Mesodermal cell (in vitro differentiated cells): Measurements from ENCODE around the gene UPK2.
A peak's percentile ranks its signal among the peaks of the same experiment; 100 is the strongest.
"Not testable (repeated sequence)": the region's sequence is repeated elsewhere in the genome, so short reads cannot be mapped to it uniquely, and the experiment has no call there.

Experiments
- H3K27ac ChIP-seq: 2 replicates; pipeline ENCODE4 v1.7.0; 2013; ENCODE audit warnings: mild to moderate bottlenecking, low read depth, low read length, moderate library complexity; ENCODE audit not compliant: severe bottlenecking
- H3K36me3 ChIP-seq: 2 replicates; pipeline ENCODE4 v1.7.1; 2013; ENCODE audit warnings: mild to moderate bottlenecking, low read length, moderate library complexity; ENCODE audit not compliant: control insufficient read depth, insufficient read depth
- H3K4me1 ChIP-seq: one replicate; pipeline ENCODE4 v1.7.1; 2013; ENCODE audit warnings: mild to moderate bottlenecking, low read length; ENCODE audit not compliant: insufficient read depth, control insufficient read depth, poor library complexity, severe bottlenecking
- H3K4me3 ChIP-seq: 2 replicates; pipeline ENCODE4 v1.7.0; 2013; ENCODE audit warnings: low read length, control low read depth, mild to moderate bottlenecking; ENCODE audit not compliant: insufficient read depth, poor library complexity, severe bottlenecking; ENCODE audit errors: extremely low read depth
- H3K9me3 ChIP-seq: 2 replicates; pipeline ENCODE4 v1.7.1; 2013; ENCODE audit warnings: mild to moderate bottlenecking, low read length, moderate library complexity; ENCODE audit not compliant: control insufficient read depth
- WGBS, 2 experiments: methylation state at CpG; one replicate each; pipeline ENCODE4 v1.1.5; 2013; ENCODE audit warnings: missing lambda C conversion rate in 2 of 2; ENCODE audit not compliant: insufficient coverage in 2 of 2; 5-methylcytosine and 5-hydroxymethylcytosine counted together

UPK2 gene

DNA sequence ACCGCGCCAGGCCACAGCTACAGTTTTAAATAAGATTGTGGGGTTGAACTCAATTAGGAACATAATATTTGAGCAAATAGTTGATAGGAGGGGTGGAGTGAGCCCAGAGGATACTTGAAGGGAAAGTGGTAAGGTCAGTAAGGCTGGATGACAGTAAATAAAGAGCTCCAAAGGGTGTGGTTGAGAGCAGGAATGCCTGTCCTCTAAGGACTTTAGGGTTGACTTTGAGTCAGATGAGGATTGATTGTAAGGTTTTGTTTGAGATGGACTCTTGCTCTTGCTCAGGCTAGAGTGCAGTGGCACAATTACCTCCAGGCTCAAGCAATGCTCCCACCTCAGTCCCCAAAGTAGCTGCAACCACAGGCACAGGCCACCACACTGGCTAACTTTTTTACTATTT, 17.9 kb downstream of the UPK2 start:
- no peaks in the 10 kb centered on the region for H3K9me3 ChIP-seq
- no peaks in the 10 kb centered on the region for H3K36me3 ChIP-seq
- H3K4me3 ChIP-seq: no peak overlapping the region
- no peak overlapping the region for H3K27ac ChIP-seq
- 55 to 94% methylated on average over 2 of the region's 2 CpGs for WGBS, 2 experiments
- H3K4me1 ChIP-seq: no peaks in the 10 kb centered on the region

DNA sequence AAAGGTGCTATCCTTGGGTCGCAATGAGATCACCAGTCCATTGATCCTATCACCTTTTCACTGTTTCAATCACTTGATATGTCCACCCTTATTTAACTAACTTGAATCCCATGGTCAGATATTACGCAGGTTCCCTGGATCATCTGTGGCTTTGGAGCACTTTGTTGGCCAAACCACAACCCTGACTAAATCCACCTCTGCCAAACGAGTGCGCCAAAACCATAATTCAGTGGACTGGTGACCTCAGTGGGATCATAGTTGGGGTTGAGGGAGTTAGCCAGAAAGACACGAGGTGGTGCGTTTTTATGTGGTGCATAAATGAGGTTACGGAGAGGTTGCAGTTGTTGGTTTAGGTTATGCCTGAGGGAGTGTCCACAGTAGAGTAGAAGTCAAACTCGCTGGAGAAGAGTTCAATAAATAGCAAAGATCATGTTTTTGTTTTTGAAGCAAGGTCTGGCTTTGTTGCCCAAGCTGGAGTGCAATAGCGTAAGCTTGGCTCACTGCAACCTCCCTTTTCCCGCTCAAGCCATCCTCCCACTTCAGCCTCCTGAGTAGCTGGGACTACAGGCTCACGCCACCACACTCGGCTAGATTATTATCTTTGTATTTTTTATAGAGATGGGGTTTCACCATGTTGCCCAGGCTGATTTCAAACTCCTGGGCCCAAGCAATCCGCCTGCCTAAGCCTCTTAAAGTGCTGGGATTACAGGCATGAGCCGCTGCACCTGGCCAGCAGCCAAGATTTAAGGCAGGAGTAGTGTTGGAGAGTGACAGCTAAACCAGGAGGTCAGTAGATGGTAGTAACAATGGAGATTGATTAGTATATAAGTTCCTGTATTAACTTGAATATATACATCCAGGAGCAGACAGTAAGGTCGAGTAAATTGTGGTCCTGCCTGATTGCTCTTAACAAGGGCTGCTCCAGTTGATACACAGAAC, 19.9 kb downstream of the UPK2 start:
- no peaks in the 10 kb centered on the region for H3K36me3 ChIP-seq
- H3K4me1 ChIP-seq: no peaks in the 10 kb centered on the region
- H3K9me3 ChIP-seq: no peaks in the 10 kb centered on the region
- no peak overlapping the region for H3K27ac ChIP-seq
- no peak overlapping the region for H3K4me3 ChIP-seq
- WGBS, 2 experiments: 92 to 94% methylated on average over 11 to 12 of the region's 15 CpGs

GRCh38 chr11:118979434-118979833, 23.3 kb downstream of the UPK2 start:
- WGBS, 2 experiments: 53 to 62% methylated on average over 7 to 8 of the region's 9 CpGs
- Histone ChIP-seq H3K4me1 (no peaks in the 10 kb centered on the region), H3K27ac (no peak overlapping the region), H3K9me3 (no peaks in the 10 kb centered on the region), H3K4me3 (no peak overlapping the region), H3K36me3 (no peaks in the 10 kb centered on the region)

DNA sequence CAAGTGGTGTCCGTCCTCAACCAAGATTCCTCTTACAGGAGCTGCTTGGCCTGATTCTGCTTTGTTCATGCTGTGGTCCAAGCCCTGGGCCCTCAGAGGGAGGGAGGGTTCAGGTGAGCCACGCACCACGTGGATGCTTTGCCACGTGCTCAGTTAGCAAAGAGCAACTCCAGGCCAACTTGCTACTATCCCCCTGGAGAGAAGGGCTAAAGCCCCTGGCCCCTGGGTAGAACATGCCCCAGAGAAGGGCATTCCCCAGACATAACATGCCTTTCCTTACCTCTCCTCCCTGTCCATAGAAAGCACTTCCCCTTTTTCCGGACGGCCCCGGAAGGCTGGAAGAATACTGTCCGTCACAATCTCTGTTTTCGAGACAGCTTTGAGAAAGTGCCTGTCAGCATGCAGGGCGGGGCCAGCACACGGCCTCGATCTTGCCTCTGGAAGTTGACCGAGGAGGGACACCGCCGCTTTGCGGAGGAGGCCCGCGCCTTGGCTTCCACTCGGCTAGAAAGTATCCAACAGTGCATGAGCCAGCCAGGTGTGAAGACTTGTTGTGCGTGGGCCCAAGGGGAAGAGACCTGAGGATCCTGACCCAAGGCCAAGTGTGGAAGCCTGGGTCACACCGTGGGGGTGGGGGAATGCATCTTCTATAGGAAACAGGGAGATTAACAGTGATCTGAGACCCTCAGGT, 24.2 kb downstream of the UPK2 start:
- Histone ChIP-seq H3K27ac (no peak overlapping the region), H3K4me1 (no peaks in the 10 kb centered on the region), H3K9me3 (no peaks in the 10 kb centered on the region), H3K36me3 (no peaks in the 10 kb centered on the region), H3K4me3 (no peak overlapping the region)
- WGBS, 2 experiments: 57 to 68% methylated on average over 18 of the region's 21 CpGs

- 86 to 88% methylated on average over 8 of the region's 8 CpGs for WGBS, 2 experiments
- not testable (repeated sequence) for H3K36me3 ChIP-seq, H3K4me3 ChIP-seq, H3K4me1 ChIP-seq, H3K27ac ChIP-seq, H3K9me3 ChIP-seq
These were observed 28.2 kb downstream of the UPK2 start for GRCh38 chr11:118984337-118984736.

DNA sequence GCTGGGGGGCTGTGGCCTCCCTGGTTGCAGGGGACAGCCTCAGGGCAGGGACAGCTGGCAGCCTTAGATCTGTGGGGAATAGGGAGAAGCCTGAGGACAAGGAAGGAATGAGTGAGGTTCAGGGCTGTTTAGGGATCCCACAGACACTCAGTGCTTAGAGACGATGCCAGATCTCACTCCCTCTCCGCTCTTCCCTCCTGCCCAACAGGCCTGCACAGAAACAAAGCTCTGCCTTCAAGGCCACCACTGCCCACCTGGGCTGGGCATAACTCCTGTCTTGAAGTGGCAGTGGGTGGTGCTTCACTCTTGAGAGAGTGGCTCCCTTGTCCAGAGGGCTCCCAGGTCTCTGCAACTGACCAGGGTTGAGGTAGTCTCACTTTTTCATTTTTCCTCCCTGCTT, 28.7 kb downstream of the UPK2 start:
- H3K27ac ChIP-seq: no peak overlapping the region
- 76 to 100% methylated on average over 2 of the region's 2 CpGs for WGBS, 2 experiments
- H3K36me3 ChIP-seq: no peaks in the 10 kb centered on the region
- no peak overlapping the region for H3K4me3 ChIP-seq
- H3K4me1 ChIP-seq: no peaks in the 10 kb centered on the region
- H3K9me3 ChIP-seq: no peaks in the 10 kb centered on the region

- no peak overlapping the region for H3K4me3 ChIP-seq
- WGBS, 2 experiments: 100% methylated on average over 3 to 4 of the region's 5 CpGs
- no peak overlapping the region for H3K27ac ChIP-seq
- no peaks in the 10 kb centered on the region for H3K36me3 ChIP-seq
- H3K9me3 ChIP-seq: peaks cover 5% of the 10 kb centered on the region
- no peaks in the 10 kb centered on the region for H3K4me1 ChIP-seq
These were observed 32.2 kb downstream of the UPK2 start for GRCh38 chr11:118988280-118988679.

DNA sequence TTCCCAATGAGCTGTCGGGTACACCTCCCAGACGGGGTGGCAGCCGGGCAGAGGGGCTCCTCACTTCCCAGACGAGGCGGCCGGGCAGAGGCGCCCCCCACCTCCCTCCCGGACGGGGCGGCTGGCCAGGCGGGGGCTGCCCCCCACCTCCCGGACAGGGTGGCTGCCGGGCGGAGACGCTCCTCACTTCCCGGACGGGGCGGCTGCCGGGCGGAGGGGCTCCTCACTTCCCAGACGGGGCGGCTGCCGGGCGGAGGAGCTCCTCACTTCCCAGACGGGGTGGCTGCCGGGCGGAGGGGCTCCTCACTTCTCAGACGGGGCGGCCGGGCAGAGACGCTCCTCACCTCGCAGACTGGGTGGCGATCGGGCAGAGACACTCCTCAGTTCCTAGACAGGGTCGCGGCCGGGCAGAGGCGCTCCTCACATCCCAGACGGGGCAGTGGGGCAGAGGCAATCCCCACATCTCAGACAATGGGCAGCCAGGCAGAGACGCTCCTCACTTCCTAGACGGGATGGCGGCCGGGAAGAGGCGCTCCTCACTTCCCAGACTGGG, 35.5 kb downstream of the UPK2 start:
- peaks cover 11% of the 10 kb centered on the region for H3K36me3 ChIP-seq
- H3K27ac ChIP-seq, H3K9me3 ChIP-seq, H3K4me1 ChIP-seq, H3K4me3 ChIP-seq: not testable (repeated sequence)
- 95 to 99% methylated on average over 17 to 21 of the region's 44 CpGs for WGBS, 2 experiments

DNA sequence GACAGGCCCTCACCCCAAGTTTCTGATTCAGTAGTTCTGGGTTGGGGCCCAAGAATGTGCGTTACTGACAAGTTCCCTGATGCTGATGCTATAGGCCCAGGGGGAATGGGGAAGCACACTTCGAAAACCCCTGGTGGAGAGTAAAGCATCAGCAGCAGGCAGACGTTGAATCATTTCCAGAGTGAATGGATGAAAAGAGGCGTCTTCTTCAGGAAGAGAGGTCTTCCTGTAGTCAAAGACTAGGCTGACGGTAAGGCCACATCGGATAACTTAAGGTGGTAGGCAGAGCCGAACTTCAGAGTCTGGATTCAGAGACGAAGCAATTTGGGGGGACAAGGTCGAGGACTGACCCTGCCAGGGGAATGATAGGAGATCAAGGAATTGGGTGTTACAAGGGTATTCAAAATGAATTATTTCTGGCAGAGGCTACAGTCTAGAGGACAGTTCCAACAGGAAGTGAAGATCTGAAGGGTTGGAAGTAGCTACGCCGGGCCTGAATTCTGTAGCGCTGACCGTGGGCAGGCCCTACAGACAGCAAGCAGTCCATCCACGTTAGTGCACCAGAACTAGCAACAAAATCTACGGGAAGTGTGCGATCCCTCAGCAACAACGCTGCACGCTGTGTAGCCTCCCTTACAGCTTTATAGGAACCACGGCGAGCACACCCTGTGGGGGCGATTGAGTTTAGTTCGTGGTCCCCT, 41.0 kb downstream of the UPK2 start:
- WGBS, 2 experiments: 33% methylated on average over 19 to 22 of the region's 22 CpGs

DNA sequence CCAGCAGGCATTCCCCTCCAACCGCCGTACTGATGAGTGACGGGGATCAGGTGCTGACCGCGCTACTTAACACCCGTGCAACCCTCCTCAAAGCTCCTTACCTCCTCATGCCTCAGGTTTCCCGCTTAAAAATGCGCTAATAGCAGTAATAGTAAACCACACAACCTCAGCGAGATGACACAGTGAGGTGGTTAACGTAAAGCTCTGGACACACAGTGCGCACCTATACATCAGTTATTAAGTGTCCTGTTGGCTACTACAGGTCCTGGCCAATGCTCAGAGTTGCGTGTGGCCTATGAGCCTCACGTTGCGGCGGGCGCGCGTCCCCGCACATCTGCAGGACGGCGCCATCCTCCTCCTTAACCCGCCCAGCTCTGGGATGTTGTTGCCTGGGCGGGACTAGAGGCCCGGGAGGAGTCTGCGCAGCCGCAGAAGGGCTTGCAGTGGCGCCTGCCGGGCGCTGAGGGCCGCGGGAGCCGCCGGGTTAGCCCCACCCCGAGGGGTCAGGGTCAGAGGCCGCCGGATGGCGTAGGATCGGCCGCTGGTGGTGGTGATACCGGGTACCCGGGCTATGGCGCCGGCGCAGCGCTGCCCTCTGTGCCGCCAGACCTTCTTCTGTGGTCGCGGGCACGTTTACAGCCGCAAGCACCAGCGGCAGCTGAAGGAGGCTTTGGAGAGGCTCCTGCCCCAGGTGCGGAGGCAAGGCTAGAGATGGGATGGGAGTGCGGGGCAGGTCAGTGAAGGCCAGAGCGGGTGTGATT, 41.7 kb downstream of the UPK2 start, which contains the start of gene CENATAC:
Gene CENATAC (plus strand): TSS at position 512 of the 761 bp plus-strand sequence. CDS start 60 bp downstream, at position 572.
- Histone ChIP-seq H3K4me3 (peak within 1 kb of the TSS; percentile 96), H3K36me3 (peaks cover 47% of the 10 kb centered on the region), H3K27ac (peak within 1 kb of the TSS; percentile 94), H3K4me1 (peaks cover 12% of the 10 kb centered on the region), H3K9me3 (peaks cover 5% of the 10 kb centered on the region)
- WGBS, 2 experiments: 0% methylated on average over 52 to 54 of the region's 54 CpGs

More for the DNA sequence above, 41.0 kb downstream of the UPK2 start:
- Histone ChIP-seq H3K4me3 (peak overlapping the region; percentile 96), H3K9me3 (peaks cover 5% of the 10 kb centered on the region), H3K27ac (no peak overlapping the region), H3K36me3 (peaks cover 40% of the 10 kb centered on the region), H3K4me1 (peaks cover 12% of the 10 kb centered on the region)
